RWPE2 (cell line): Measurements from ENCODE around the gene NDUFA13.

ENCODE experiments used
- ATAC-seq: fragments of 200-7000 bp; cut with Tn5 transposase; 3 replicates; pipeline ENCODE4 v1.9.1; 2021; ENCODE audit warnings: low read depth
- DNase-seq: peaks from one replicate; pipeline ENCODE4 v3.0.0-alpha.2; 2020; ENCODE audit warnings: low spot score
- H3K27ac ChIP-seq: fragments of 450-650 bp; 2 replicates; pipeline ENCODE4 v1.5.1; 2017; ENCODE audit warnings: mild to moderate bottlenecking; ENCODE audit not compliant: poor library complexity, severe bottlenecking
- H3K27me3 ChIP-seq: fragments of 250-450 bp; sonication (Bioruptor Pico); 2 replicates; pipeline ENCODE4 v1.5.1; 2021; ENCODE audit warnings: mild to moderate bottlenecking, moderate library complexity; ENCODE audit not compliant: insufficient read depth, poor library complexity, severe bottlenecking
- H3K36me3 ChIP-seq: fragments of 250-450 bp; sonication (Bioruptor Pico); 2 replicates; pipeline ENCODE4 v1.5.1; 2020; ENCODE audit warnings: low read depth, mild to moderate bottlenecking, moderate library complexity
- H3K4me1 ChIP-seq: fragments of 250-450 bp; sonication (Bioruptor Pico); 2 replicates; pipeline ENCODE4 v1.5.1; 2021; ENCODE audit warnings: mild to moderate bottlenecking, moderate library complexity; ENCODE audit not compliant: insufficient read depth, poor library complexity, severe bottlenecking
- H3K4me3 ChIP-seq: fragments of 250-450 bp; sonication (Bioruptor Pico); 2 replicates; pipeline ENCODE4 v1.5.1; 2021; ENCODE audit warnings: mild to moderate bottlenecking, moderate library complexity; ENCODE audit not compliant: severe bottlenecking
- H3K9me3 ChIP-seq: fragments of 250-450 bp; sonication (Bioruptor Pico); 2 replicates; pipeline ENCODE4 v1.5.1; 2021; ENCODE audit warnings: mild to moderate bottlenecking, moderate library complexity; ENCODE audit not compliant: severe bottlenecking
- CTCF ChIP-seq: fragments of 450-650 bp; IDR thresholded peaks from one replicate; pipeline ENCODE4 v1.5.1; 2017; ENCODE audit warnings: mild to moderate bottlenecking, moderate library complexity; ENCODE audit not compliant: poor library complexity, severe bottlenecking

NDUFA13 gene

GRCh38 chr19:19559931-19560330 lies 43.9 kb downstream of the NDUFA13 start:
- no peak for TF ChIP-seq CTCF
- H3K4me3 ChIP-seq, result no peak overlapping the region
- no peak for DNase-seq
- H3K4me1 ChIP-seq, result no peaks in the 10 kb centered on the region
- no peak overlapping the region for H3K27ac ChIP-seq
- H3K36me3 ChIP-seq, result no peaks in the 10 kb centered on the region
- H3K27me3 ChIP-seq, result no peaks in the 10 kb centered on the region
- H3K9me3 ChIP-seq, result no peaks in the 10 kb centered on the region
- no peak for ATAC-seq

- TF ChIP-seq CTCF, result no peak
- ATAC-seq, result no peak
Observed at GRCh38 chr19:19561946-19562664, 46.1 kb downstream of the NDUFA13 start.

DNA sequence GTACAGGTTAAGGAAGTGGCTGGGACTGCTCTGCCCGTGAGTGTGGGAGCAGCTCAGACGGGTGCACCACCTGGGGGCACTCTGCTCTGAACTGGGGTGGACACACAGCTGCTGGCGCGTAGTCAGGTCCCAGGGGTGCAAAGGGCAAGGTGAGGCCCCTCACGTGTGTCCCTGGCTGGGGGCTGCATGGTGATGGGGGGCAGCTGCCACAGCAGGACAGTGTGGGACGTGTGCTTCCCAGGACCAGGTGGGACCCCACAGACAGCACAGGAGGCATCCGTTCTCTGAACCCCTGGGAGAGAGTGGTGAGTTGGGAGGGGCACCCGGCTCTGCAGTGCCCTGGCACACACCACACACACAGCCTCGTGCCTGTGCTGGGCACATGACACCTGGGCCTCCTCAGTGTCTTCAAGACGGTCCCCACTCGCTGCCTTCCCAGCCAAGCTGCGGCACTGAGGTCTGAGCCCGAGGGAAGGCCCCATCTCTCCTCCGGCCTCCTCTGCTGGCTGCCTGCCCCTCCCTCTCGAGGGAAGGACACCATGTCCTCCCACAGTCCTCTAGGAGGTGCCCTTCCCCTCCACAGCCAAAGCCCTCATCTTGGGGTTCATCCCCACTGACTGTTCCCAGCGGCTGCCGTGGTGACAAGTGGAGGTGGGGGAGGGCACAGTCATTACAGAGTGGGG lies 46.8 kb downstream of the NDUFA13 start:
- H3K36me3 ChIP-seq, result no peaks in the 10 kb centered on the region
- TF ChIP-seq CTCF, result no peak
- H3K9me3 ChIP-seq, result no peaks in the 10 kb centered on the region
- no peak overlapping the region for H3K4me3 ChIP-seq
- peak; percentile 37; the same call in 2 of the 3 replicates for ATAC-seq
- H3K27ac ChIP-seq, result no peak overlapping the region
- H3K4me1 ChIP-seq, result no peaks in the 10 kb centered on the region
- DNase-seq, result peak; percentile 42
- no peaks in the 10 kb centered on the region for H3K27me3 ChIP-seq

More at GRCh38 chr19:19561946-19562664, 46.1 kb downstream of the NDUFA13 start:
- no peaks in the 10 kb centered on the region for H3K36me3 ChIP-seq
- peak; percentile 54 for DNase-seq
- no peaks in the 10 kb centered on the region for H3K9me3 ChIP-seq
- no peaks in the 10 kb centered on the region for H3K27me3 ChIP-seq
- no peaks in the 10 kb centered on the region for H3K4me1 ChIP-seq
- no peak overlapping the region for H3K27ac ChIP-seq
- H3K4me3 ChIP-seq, result no peak overlapping the region

- no peaks in the 10 kb centered on the region for H3K4me1 ChIP-seq
- DNase-seq, result peak; percentile 45
- no peaks in the 10 kb centered on the region for H3K36me3 ChIP-seq
- H3K9me3 ChIP-seq, result no peaks in the 10 kb centered on the region
- no peak overlapping the region for H3K4me3 ChIP-seq
- TF ChIP-seq CTCF, result no peak
- no peak overlapping the region for H3K27ac ChIP-seq
- no peaks in the 10 kb centered on the region for H3K27me3 ChIP-seq
- 0 out of 3 replicates have a peak, but pooled peaks have one; percentile 10 for ATAC-seq
Observed at GRCh38 chr19:19563348-19563848, 47.4 kb downstream of the NDUFA13 start.
